Stimulated activated CD4-positive, alpha-beta T cell treated with anti-CD3 and anti-CD28 coated beads, Interleukin-12 subunit alpha, Interleukin-12 subunit beta, amount 100 ng/mL, for 24 hours (primary cell): ENCODE data around the gene TULP4.
"Not testable (repeated sequence)": the region's sequence is repeated elsewhere in the genome, so short reads cannot be mapped to it uniquely, and the experiment has no call there.

Experiments used
- DNase-seq, 2 experiments: peaks; one replicate each; pipeline ENCODE4 v3.0.0-alpha.2; 2020; ENCODE audit warnings: low read depth in 2 of 2

The TULP4 gene

DNA sequence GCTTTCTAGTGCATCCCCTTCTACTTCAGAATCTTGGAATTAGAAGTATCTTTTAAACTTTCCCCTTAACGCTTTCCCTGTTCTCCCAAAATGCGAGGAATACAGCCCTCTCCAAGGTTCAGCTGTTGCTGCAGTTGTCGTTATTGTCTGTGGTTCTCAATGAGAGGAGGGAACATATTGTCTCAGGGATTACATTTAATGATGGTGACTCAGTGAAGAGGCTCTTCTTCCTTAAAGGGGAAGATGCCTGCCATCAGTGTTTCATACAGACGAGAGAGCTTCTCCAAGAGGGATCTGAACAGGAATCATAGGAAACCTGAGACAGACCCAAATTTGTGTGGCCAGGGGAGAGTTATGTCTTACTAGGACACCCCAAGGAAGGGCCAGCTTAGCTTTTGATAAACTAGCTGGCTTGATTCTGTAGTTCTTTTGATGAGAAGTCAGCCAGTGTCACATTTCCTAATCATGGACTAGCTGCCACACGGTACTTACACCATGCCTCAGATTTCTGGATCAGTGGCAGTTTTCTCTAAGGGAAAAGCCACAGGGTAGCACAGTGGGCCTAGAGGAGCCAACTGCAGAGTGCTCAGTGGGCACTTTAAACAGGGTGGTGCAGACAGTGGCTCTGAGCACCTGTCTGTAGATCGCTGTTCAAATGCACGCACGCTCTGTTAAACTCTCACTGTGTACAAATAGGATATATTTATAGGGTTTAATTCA is 187.9 kb downstream of the TULP4 start:
- DNase-seq = no peak

DNA sequence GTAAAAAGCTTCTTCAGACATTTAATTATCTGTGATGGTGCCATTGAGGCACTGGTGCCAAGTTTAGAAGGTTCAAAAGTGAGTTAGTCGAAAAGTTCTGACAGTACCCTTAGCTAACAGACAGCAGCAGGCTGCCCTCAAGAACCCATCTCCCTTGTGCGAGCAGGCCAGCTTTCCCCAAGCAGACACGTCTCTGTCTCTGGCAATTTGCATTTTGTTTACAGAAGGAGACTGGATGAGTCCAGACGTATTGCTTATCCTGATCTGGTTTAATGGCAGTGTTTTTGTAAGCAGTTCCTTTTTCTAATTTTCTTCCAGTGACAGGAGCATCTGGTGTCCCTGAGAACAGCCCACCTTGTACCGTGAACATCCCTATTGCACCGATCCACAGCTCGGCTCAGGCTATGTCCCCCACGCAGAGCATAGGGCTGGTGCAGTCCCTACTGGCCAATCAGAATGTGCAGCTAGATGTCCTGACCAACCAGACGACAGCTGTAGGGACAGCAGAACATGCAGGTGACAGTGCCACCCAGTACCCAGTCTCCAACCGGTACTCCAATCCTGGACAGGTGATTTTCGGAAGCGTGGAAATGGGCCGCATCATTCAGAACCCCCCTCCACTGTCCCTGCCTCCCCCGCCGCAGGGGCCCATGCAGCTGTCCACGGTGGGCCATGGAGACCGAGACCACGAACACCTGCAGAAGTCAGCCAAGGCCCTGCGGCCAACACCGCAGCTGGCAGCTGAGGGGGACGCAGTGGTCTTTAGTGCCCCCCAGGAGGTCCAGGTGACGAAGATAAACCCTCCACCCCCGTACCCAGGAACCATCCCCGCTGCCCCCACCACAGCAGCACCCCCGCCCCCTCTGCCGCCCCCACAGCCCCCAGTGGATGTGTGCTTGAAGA is 189.3 kb downstream of the TULP4 start:
- no peak for DNase-seq

DNA sequence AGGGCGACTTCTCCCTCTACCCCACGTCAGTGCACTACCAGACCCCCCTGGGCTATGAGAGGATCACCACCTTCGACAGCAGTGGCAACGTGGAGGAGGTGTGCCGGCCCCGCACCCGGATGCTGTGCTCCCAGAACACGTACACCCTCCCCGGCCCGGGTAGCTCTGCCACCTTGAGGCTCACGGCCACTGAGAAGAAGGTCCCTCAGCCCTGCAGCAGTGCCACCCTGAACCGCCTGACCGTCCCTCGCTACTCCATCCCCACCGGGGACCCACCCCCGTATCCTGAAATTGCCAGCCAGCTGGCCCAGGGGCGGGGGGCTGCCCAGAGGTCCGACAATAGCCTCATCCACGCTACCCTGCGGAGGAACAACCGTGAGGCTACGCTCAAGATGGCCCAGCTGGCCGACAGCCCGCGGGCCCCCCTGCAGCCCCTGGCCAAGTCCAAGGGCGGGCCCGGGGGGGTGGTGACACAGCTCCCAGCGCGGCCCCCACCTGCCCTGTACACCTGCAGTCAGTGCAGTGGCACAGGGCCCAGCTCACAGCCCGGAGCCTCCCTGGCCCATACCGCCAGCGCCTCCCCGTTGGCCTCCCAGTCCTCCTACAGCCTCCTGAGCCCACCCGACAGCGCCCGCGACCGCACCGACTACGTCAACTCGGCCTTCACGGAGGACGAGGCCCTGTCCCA is 190.1 kb downstream of the TULP4 start:
- no peak for DNase-seq

DNA sequence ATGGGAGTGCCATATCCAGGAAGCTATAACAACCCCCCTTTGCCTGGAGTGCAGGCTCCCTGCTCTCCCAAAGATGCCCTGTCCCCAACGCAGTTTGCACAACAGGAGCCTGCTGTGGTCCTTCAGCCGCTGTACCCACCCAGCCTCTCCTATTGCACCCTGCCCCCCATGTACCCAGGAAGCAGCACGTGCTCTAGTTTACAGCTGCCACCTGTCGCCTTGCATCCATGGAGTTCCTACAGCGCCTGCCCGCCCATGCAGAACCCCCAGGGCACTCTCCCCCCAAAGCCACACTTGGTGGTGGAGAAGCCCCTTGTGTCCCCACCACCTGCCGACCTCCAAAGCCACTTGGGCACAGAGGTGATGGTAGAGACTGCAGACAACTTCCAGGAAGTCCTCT is 191.0 kb downstream of the TULP4 start:
- no peak for DNase-seq

DNA sequence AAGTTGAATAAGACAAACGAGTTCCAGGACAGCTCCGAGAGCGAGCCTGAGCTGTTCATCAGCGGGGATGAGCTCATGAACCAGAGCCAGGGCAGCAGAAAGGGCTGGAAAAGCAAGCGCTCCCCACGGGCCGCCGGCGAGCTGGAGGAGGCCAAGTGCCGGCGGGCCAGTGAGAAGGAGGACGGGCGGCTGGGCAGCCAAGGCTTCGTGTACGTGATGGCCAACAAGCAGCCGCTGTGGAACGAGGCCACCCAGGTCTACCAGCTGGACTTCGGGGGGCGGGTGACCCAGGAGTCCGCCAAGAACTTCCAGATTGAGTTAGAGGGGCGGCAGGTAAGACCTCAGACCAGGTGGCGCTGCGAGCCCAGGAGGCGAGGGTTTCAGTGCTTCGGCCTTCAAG is 191.6 kb downstream of the TULP4 start:
- DNase-seq = no peak

DNA sequence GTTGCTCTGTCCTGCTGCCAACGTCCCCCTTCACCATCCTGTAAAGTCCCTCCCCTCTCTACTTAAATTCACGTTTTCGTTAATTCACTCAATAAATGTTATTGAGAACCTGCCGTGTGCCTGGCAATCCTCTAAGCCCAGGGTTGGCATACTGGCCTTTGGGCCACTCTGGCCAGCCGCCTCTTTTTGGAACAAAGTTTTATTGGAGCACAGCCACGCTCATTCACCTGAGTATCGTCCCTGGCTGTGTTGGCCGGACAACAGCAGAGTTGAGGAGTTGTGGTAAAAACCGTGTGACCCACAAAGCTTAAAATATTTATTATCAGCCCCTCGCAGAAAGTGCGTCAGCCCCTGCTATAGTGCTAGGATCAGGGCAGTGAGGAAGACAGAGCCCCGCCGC is 192.9 kb downstream of the TULP4 start:
- DNase-seq = no peak

DNA sequence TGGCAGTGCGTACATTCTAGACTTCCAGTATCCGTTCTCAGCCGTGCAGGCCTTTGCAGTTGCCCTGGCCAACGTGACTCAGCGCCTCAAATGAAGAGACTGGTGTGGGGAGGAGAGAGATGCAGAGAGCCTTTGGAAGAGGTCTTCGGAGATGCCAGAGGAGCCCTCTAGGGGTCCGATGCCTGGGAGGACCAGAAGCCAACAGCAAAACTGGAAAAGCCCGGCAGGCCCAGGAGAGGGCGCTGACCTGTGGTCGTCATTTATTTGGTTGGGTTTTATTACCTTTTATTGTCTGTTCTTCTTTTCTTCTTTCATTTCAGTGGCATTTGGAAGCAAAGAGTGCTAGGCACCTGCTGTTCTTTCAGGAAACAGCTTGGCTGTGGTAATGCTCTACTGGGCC is 194.3 kb downstream of the TULP4 start:
- DNase-seq = no peak

DNA sequence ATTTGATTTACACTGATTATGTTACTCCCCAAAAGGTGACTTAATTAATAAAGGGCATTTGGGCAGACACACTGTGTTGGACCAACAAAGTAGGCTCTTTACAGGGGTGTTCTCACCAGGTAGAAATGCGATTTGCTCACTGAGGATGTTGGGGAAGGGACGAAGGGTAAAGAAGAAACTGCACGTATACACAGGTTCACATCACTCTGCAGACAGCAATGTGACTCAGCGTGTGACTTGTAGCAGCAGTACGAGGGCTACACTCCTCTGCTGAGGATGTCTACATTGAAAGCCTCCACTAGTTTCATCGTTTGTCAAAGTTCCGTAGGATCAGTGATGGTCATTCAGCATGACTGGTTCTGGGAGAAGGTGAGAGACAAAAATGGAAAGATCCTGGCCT is 194.9 kb downstream of the TULP4 start:
- DNase-seq = no peak

DNA sequence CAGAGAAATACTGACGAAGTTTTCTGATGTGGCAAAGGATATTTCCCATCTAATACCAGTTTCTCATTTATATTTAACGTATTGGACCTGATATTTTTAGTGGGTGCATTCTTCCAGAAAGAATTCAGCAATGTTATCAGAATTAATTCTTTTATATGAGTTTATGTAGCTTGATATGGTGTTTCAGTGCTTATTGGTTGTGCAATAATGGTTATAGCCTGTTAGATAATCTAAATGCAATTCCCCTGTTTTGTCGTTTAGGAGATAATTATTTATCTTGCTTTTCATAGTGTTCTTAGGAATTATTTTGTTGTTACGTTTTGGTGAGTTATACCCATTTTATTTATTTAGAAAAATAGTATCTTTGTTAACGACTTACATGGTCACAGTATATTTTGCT is 196.2 kb downstream of the TULP4 start:
- DNase-seq = no peak

DNA sequence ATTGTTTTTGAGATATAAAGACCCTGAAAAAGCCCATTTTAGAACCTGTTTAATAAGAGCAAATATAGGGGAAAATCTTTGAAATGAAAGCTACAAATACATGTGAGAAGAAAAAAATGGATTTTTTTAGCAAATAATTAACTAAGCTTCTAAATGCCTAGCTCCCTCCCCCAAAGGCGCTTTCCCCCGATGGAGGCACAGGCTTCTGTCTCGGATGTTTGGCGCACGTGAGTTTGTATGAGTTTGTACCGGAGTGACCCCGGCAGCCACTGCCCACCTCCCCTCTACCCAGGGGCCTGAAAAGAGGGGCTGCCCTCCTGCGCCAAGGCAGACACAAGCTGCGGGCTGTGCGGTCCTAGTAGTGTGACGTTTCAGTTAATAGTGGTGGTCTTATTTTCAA is 197.2 kb downstream of the TULP4 start:
- no peak for DNase-seq

DNA sequence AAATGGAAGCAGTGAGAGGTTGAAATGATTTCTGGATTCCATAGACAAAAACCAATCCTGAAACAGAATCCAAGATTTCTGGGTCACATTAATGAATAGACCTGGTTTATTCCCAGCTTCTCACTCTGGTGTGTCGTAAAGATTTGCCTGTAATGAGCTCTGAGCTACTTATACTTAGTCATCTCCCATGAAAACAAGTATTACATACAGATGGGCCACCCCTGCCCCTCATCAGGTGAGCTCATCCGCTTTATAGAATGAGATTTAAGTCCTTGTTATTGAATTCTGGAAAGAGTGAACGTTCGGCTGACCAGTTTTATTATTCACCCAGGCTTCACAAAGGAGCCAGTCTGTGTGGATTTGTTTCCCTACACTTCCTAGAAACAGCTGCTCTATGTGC is 200.5 kb downstream of the TULP4 start:
- DNase-seq = no peak

DNA sequence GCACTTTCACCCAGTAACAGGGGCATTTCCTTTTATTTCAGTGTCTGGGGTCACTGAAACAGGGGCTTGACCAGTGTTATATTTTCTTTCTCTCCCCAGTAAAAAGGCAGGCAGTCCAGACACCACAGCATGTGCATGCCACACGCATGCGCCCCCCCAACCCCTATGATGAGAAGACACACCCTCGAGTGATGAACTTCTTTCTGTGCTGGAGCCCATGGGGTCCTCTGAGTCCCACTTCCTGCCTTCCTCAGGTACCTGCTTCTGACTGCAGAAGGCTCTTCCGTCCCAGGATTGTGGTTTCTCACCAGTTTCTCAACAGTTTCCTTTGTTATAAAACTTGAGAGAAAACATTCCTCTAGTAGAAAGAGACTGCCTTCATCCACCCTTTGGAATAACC is 201.9 kb downstream of the TULP4 start:
- no peak for DNase-seq

DNA sequence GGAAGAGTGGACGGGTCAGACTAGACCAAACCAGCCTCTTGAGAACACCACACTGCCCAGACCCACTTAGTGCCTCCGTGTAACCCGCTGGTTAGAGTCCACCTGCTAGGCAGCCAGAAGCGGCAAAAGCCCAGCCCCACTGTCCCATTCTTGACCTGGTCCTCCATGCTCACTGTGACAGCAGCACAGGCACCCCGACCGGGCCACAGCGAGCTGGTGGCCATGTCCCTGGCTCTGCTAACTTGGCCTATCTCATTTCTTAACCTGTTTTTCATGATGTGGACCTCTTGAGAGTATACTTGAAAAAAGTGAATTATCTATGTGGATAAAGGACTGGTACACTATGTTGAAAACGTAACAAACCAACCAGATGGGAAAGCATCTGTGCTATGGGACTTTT is 202.7 kb downstream of the TULP4 start:
- no peak for DNase-seq

DNA sequence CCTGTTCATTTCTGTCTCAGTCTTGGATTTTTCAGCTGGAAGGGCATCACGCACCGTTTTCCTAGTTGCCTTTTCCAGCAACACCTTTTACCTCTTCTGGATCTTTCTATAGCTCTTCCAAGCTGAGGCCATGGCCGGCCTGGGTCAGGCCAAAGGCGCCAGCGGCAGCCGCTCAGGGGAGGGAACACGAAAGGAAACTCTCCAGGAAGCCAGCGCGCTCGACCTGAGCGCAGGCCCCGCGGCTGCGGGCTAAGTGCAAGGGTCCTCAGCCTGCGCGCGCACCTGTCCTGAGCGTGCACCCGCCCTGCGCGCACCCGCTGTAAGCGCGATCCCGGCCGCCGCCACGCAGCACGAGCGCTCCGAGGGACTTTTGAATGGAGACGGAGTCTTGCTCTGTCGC is 203.8 kb downstream of the TULP4 start:
- no peak for DNase-seq

DNA sequence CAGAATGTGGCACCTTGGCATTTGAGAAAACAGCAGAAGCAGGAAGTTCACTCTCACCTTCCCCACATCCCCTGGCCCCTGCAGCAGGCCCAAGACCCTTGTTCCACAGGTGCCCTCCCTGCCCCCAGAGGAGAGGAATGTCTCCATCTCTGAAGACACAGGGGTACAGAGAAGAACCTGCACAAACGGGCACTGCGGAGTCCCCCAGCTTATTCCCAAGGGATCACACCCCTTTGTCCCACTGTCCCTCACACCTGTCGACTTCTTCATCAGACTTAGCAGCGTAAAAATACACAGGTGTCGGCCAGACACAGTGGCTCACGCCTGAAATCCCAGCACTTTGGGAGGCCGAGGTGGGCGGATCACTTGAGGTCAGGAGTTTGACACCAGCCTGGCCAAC is 204.8 kb downstream of the TULP4 start:
- no peak for DNase-seq

DNA sequence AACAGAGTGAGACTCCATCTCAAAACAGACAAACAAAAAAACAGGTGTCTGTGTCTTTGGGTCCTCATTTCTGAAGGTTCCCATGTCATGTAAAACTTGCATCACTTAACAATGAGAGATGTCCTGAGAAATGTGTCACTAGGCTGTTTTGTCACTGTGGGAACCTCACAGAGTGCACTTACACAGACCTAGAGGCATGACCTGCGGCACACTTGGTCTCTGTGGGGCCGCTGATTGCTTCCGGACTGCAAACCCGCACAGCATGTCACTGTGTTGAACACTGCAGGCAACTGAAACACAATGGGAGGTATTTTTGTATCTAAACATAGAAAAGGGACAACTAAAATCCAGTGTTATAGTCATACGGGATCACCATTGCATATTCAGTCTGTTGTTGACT is 205.3 kb downstream of the TULP4 start:
- DNase-seq = no peak

DNA sequence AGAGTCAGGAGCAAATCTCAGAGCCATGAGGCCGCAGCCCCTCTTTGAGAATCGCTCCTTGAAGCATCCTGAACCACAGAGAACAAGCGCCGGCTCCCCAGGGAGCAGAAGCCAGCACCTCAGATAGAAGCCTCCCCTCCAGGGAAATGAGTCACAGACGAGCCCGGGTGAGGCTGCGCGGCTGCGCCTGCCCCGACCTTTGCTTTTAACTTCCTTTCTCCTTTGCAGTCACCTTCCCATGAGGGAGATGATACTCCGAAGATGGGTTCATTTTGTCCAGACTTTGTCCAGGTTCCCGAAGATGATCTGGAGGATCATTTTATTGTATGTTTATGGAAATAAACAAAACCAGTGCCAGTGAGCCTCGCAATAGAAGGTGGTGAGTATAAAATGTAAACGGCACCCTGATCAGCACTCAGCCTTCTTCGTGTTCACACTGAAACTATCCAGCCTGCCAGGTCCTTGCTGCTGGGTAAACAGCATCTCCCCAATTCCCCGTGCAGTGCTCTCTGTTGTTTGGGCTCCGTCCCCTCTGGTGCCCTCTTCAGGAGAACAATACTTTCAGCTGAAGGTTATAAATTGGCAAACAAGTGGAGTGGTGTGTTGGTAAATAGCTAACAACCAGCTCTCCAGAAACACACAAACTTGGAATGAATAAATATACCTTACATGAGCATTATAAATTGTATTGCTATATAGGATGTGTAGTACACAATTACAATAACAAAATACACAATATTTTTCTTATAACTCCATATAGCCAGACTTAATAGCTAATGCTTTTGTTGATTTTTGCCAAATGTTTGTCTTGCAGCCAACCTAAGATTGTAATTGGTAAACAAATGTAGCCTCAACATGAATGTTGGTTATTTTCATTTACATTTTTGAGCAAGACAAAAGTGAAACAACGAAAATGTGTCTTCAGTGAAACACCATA is 206.2 kb downstream of the TULP4 start:
- peak; percentile 10 to 48 for DNase-seq

DNA sequence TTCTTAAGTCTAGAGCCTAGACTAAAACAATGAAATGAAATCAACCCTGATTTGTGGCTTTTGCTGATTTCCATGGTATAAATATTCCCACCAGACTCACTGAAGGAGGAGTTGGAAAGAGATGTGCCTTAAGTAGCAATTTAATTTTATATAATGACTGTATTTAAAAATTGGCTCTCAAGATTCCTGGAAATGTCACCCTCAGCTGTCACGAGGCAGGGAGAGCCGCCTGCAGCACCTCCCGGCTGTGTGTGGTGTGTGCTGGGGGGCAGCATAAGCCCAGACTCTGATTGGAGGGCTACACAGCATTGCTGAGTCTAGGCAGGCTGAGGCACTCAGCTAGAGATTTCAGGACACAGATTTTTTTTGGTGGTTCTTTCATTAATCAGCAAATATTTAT is 207.0 kb downstream of the TULP4 start:
- no peak for DNase-seq

DNA sequence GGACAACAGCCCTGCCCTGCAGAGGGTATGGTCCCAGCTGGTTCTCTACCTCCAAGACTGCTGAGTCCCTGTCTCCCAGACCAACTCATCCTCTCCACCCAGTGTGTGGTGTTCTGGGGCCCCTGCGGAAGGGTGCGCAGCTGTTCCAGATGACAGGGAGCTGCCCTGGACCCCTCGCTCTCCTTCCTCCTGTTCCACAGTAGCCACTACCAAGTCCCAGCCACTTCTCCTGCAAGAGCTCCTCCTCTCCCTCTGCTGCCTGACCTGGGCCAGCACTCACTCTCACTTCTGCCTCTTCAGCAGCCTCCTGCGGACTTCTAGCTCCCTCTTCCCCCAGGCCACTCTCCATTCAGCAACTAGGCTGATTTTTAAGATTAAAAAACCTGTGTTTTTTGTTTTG is 207.5 kb downstream of the TULP4 start:
- no peak for DNase-seq

DNA sequence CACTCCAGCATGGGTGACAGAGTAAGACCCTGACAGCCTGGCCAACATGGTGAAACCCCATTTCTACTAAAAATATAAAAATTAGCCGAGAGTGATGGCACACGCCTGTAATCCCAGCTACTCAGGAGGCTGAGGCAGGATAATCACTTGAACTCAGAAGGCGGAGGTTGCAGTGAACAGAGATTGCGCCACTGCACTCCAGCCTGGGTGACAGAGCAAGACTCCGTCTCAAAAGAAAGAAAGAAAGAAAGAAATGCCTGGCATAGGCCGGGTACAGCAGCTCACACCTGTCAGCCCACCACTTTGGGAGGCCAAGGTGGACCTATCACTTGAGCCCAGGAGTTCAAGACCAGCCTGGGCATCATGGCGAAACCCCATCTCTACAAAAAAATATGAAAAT is 208.7 kb downstream of the TULP4 start:
- DNase-seq = not testable (repeated sequence)

DNA sequence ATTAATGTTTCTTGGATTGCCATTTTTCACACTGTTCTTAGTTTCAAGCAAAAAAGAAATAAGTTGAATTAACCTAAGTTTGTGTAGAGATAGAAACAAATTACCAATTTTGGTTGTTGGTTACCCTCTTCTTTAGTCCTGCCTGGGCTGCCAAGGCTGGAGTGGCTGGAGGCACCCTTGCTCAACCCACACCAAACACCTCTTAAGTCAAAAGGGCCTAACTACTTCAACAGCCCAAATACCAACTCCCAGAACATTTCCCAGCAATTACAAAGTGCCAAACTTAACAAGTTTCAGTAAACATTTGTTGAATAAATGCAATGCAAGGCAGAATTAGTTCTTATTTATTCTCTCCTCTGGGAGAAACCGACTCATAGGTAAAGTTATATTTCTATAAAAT is 209.5 kb downstream of the TULP4 start:
- DNase-seq = no peak

DNA sequence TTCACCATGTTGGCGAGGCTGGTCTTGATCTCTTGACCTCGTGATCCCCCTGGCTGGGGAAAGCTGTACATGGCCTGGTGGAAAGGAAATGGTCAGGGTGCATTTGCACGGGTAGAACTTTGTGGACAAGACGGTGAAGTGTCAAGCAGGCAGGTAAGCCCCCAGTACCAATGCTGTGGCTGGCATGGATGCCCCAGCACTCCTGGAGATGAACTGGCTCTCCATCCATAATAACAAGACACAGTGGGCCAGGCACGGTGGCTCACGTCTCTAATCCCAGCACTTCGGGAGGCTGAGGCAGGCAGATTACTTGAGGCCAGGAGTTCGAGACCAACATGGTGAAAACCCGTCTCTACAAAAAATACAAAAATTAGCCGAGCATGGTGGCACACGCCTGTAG is 210.4 kb downstream of the TULP4 start:
- DNase-seq = no peak
